ENCODE results near the gene FZD1. TPM values are rescaled to one million over a fixed set of nuclear protein-coding genes. Genes with fewer than 3 reads are reported as not detected.
"Not testable (repeated sequence)": the region's sequence is repeated elsewhere in the genome, so short reads cannot be mapped to it uniquely, and the experiment has no call there.

Gene FZD1
- total and polyA plus RNA-seq, 2 of the 4 experiments (the other 2 are of a cell fraction), result 3.6 to 6.8 TPM

- CTCF ChIA-PET, result interaction anchor here (1.2 kb wide), 1 partner anchor 21 kb away, joined by 3 read pairs; no protein-coding TSS in a partner anchor
- H2BK15ac ChIP-seq (ENCODE audit: low read depth, low read length); H4K8ac ChIP-seq (ENCODE audit: low read depth in 2 of 2, low read length in 2 of 2); H3K9ac ChIP-seq (ENCODE audit: low read depth, low read length); H4K91ac ChIP-seq (ENCODE audit: insufficient read depth, low read depth, low read length); H3K27ac ChIP-seq (ENCODE audit: insufficient read depth, low read length); H2BK5ac ChIP-seq (ENCODE audit: low read depth, low read length, poor library complexity, severe bottlenecking); H2AK5ac ChIP-seq (ENCODE audit: low read depth, low read length); dilution Hi-C loops (cut with HindIII; ENCODE audit: low sequenced_read_pairs, unreplicated experiment); H3K27me3 ChIP-seq (ENCODE audit: control insufficient read depth, insufficient read depth, low read length); H2BK120ac ChIP-seq (ENCODE audit: low read depth, low read length); H3K4me2 ChIP-seq (ENCODE audit: low read depth, low read length); H3K4me3 ChIP-seq (ENCODE audit: insufficient read depth, low read depth, low read length); H2BK20ac ChIP-seq (ENCODE audit: low read depth, low read length); H3K36me3 ChIP-seq (ENCODE audit: control insufficient read depth, insufficient read depth, low read length); H2AFZ ChIP-seq (replicated peaks; ENCODE audit: low read length, poor library complexity); H3K4me1 ChIP-seq (ENCODE audit: control insufficient read depth, insufficient read depth, low read length); H3K14ac ChIP-seq (replicated peaks; ENCODE audit: low read depth, low read length); H3K18ac ChIP-seq (ENCODE audit: low read depth, low read length); H3K79me1 ChIP-seq (ENCODE audit: low read depth in 1 of 2, low read length in 2 of 2); H3K56ac ChIP-seq (ENCODE audit: extremely low read depth, insufficient read depth, low read length); BruUV-seq (replicated peaks); H4K5ac ChIP-seq (ENCODE audit: low read depth, low read length); POLR2A ChIA-PET (ENCODE audit: unreplicated experiment); H2AK9ac ChIP-seq (replicated peaks; ENCODE audit: low read depth, low read length, poor library complexity); in situ Hi-C loops (cut with MboI; ENCODE audit: low sequenced_read_pairs); H3K4ac ChIP-seq (ENCODE audit: low read depth, low read length); H3K23ac ChIP-seq (ENCODE audit: low read depth, low read length); DNase-seq; H3K9me1 ChIP-seq (ENCODE audit: insufficient read depth, low read length); H4K20me1 ChIP-seq (ENCODE audit: insufficient read depth, low read length); H3K9me3 ChIP-seq (ENCODE audit: control insufficient read depth, insufficient read depth, low read length); ATAC-seq (ENCODE audit: low read depth): not testable (repeated sequence)
- intact Hi-C loops (cut with micrococcal nuclease), result loop anchor here (10.0 kb wide), 1 partner anchor 257 kb away; no protein-coding TSS in a partner anchor
- no CpG with 5 or more reads among the region's 3 CpGs for WGBS, 2 experiments (ENCODE audit: extremely low coverage in 2 of 2, insufficient read length in 1 of 2)
Observed at GRCh38 chr7:91308191-91308590, 44.0 kb downstream of the FZD1 start.
